HL-60 (cell line): ENCODE results near the gene ADAMTS15.
A peak's percentile ranks its signal among the peaks of the same experiment; 100 is the strongest.

ENCODE experiments used
- DNase-seq, 2 experiments: peaks; one replicate each; pipeline ENCODE4 v3.0.0-alpha.2; 2010 to 2020; ENCODE audit warnings: low read depth in 1 of 2, low spot score in 1 of 2
- H3K27ac ChIP-seq: fragments of 250-450 bp; sonication (Bioruptor Pico); replicated peaks from 2 replicates; pipeline ENCODE4 v1.5.1; 2020; ENCODE audit warnings: mild to moderate bottlenecking, moderate library complexity
- H3K27me3 ChIP-seq: fragments of 250-450 bp; sonication (Bioruptor Pico); 2 replicates; pipeline ENCODE4 v1.5.1; 2021; ENCODE audit warnings: mild to moderate bottlenecking, moderate library complexity; ENCODE audit not compliant: insufficient read depth, poor library complexity, severe bottlenecking
- H3K4me3 ChIP-seq: replicated peaks from 2 replicates; pipeline ENCODE4 v1.5.1; 2011; ENCODE audit warnings: mild to moderate bottlenecking, control low read depth, low read length; ENCODE audit not compliant: insufficient read depth
- GABPA ChIP-seq: IDR thresholded peaks from 2 replicates; pipeline ENCODE4 v1.6.1; 2012; ENCODE audit warnings: low read depth
- POLR2AphosphoS5 ChIP-seq: IDR thresholded peaks from 2 replicates; pipeline ENCODE4 v1.6.1; 2012; ENCODE audit warnings: low read depth
- SPI1 ChIP-seq: IDR thresholded peaks from 2 replicates; pipeline ENCODE4 v1.6.1; 2012; ENCODE audit warnings: low read depth, mild to moderate bottlenecking, borderline replicate concordance
- TF ChIP-seq, protein P1 (sequence below): IDR thresholded peaks from one replicate; pipeline ENCODE4 v1.5.1; 2011; ENCODE audit warnings: low read length, control low read depth, inconsistent platforms; ENCODE audit not compliant: insufficient read depth
- TF ChIP-seq, protein P2 (sequence below): IDR thresholded peaks from 2 replicates; pipeline ENCODE4 v1.6.1; 2012; ENCODE audit warnings: low read depth; ENCODE audit not compliant: insufficient replicate concordance

The ADAMTS15 gene

DNA sequence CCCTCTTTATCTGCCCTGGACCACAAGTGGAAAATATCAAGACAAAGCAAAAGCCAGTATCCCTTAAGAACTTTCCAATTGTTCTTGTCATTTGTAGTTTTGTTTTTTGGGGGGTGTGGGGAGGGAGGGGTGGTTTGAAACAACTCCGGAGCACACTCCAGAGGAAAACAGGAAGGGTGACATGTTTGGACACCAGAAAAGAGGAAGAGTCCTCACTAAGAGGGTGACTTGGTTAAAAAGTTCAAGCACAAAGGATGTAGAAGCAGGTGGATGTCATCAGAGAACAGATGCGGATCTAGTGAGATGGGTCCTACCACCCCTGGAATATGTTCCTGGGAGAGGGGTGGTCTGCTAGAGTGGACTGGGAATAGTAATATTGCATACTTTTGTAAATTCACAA is 45.9 kb upstream of the ADAMTS15 start:
- Histone ChIP-seq H3K4me3 (no peak overlapping the region), H3K27ac (no peak overlapping the region), H3K27me3 (peaks cover 2% of the 10 kb centered on the region)
- TF ChIP-seq GABPA, result no peak
- TF ChIP-seq, protein P1, sequence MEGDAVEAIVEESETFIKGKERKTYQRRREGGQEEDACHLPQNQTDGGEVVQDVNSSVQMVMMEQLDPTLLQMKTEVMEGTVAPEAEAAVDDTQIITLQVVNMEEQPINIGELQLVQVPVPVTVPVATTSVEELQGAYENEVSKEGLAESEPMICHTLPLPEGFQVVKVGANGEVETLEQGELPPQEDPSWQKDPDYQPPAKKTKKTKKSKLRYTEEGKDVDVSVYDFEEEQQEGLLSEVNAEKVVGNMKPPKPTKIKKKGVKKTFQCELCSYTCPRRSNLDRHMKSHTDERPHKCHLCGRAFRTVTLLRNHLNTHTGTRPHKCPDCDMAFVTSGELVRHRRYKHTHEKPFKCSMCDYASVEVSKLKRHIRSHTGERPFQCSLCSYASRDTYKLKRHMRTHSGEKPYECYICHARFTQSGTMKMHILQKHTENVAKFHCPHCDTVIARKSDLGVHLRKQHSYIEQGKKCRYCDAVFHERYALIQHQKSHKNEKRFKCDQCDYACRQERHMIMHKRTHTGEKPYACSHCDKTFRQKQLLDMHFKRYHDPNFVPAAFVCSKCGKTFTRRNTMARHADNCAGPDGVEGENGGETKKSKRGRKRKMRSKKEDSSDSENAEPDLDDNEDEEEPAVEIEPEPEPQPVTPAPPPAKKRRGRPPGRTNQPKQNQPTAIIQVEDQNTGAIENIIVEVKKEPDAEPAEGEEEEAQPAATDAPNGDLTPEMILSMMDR, result no peak
- TF ChIP-seq SPI1, result peak; percentile 85
- TF ChIP-seq, protein P2, sequence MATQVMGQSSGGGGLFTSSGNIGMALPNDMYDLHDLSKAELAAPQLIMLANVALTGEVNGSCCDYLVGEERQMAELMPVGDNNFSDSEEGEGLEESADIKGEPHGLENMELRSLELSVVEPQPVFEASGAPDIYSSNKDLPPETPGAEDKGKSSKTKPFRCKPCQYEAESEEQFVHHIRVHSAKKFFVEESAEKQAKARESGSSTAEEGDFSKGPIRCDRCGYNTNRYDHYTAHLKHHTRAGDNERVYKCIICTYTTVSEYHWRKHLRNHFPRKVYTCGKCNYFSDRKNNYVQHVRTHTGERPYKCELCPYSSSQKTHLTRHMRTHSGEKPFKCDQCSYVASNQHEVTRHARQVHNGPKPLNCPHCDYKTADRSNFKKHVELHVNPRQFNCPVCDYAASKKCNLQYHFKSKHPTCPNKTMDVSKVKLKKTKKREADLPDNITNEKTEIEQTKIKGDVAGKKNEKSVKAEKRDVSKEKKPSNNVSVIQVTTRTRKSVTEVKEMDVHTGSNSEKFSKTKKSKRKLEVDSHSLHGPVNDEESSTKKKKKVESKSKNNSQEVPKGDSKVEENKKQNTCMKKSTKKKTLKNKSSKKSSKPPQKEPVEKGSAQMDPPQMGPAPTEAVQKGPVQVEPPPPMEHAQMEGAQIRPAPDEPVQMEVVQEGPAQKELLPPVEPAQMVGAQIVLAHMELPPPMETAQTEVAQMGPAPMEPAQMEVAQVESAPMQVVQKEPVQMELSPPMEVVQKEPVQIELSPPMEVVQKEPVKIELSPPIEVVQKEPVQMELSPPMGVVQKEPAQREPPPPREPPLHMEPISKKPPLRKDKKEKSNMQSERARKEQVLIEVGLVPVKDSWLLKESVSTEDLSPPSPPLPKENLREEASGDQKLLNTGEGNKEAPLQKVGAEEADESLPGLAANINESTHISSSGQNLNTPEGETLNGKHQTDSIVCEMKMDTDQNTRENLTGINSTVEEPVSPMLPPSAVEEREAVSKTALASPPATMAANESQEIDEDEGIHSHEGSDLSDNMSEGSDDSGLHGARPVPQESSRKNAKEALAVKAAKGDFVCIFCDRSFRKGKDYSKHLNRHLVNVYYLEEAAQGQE, result no peak
- TF ChIP-seq POLR2AphosphoS5, result no peak
- DNase-seq, result peak in 1 of 2 experiments; percentile 25

DNA sequence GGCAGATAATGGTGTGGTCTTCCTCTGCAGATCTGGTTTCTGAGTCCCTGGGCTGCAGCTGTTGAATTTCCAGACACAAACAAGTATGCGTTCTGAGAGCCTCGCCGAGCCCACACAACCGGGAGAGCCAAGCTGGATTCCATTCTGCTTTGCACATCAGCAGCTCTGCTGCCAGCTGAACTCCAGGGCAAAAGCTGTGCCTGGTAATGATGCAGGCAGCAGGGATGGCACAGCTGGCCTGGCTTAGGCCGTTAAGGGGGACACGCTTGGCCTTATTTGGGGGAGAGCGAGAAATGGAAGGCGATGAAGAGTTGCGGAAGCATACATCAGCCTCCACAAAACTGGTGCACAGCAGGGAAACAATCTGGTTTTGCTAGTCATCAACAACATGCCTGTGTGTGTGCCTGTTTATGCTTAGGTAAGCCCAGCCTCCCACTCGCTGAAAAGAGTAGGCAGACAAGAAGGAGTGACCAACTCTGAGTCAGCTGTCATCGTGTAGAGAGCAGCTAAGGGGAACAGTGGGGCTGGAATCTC is 45.1 kb upstream of the ADAMTS15 start:
- H3K4me3 ChIP-seq, result no peak overlapping the region
- DNase-seq, result no peak
- no peak overlapping the region for H3K27ac ChIP-seq

DNA sequence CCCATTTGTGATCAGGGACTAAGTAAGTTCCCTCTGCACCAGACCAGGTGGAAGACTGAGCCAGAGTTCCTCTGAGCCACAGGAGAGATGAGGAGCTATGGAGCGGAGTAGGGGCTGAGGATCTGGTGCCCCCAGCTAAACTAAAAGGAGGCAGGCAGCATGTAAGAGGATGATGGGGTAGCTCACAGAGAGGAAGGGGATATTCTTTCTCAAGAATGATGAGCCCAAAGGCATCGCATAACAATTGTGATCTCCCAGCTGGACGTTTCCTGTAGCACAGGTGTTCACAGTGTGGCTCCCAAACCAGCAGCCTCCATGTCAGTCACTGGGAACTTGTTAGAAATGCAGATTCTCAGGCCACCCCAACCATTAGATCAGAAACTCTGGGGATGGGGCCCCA is 44.5 kb upstream of the ADAMTS15 start:
- TF ChIP-seq, protein P1, result no peak
- TF ChIP-seq POLR2AphosphoS5, result no peak
- TF ChIP-seq GABPA, result no peak
- TF ChIP-seq, protein P2, result no peak
- TF ChIP-seq SPI1, result no peak
- no peak overlapping the region for H3K4me3 ChIP-seq
- DNase-seq, result no peak
- H3K27ac ChIP-seq, result no peak overlapping the region
- H3K27me3 ChIP-seq, result no peaks in the 10 kb centered on the region

More for the DNA sequence above, 45.1 kb upstream of the ADAMTS15 start:
- no peak for TF ChIP-seq POLR2AphosphoS5
- TF ChIP-seq GABPA, result no peak
- TF ChIP-seq, protein P1, result no peak
- no peak for TF ChIP-seq SPI1
- TF ChIP-seq, protein P2, result no peak
- peaks cover 2% of the 10 kb centered on the region for H3K27me3 ChIP-seq
